ENCODE measurements around the gene ATG10.

DNA sequence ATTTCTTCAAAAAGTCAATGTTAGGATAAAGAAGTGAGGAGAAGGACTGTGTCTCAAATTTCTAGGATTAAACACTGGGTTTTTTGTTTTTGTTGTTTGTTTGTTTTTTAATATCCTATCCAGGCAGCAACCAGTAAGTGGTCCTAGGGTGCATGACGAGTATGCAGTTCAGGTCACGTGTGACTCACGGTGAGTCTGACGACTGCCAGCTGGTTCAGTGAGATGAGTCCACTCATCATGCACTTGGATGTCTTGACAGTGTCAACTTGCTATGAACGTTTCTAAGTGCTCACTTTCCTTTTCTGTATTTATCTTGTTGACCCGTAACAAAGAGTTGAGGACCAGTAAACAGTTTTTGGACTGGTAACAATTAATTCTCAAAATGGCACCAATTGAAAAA is 32.7 kb downstream of the ATG10 start:
- TF ChIP-seq, protein P1, sequence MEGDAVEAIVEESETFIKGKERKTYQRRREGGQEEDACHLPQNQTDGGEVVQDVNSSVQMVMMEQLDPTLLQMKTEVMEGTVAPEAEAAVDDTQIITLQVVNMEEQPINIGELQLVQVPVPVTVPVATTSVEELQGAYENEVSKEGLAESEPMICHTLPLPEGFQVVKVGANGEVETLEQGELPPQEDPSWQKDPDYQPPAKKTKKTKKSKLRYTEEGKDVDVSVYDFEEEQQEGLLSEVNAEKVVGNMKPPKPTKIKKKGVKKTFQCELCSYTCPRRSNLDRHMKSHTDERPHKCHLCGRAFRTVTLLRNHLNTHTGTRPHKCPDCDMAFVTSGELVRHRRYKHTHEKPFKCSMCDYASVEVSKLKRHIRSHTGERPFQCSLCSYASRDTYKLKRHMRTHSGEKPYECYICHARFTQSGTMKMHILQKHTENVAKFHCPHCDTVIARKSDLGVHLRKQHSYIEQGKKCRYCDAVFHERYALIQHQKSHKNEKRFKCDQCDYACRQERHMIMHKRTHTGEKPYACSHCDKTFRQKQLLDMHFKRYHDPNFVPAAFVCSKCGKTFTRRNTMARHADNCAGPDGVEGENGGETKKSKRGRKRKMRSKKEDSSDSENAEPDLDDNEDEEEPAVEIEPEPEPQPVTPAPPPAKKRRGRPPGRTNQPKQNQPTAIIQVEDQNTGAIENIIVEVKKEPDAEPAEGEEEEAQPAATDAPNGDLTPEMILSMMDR (IDR thresholded peaks at IDR 0.05) = no peak
- no peak for TF ChIP-seq POLR2A (IDR thresholded peaks at IDR 0.05)

All from lower leg skin (tissue), 3 donors.